Endothelial cell (in vitro differentiated cells): Measurements from ENCODE around the gene GAL3ST3. TPM values are rescaled to one million over a fixed set of nuclear protein-coding genes. Genes with fewer than 3 reads are reported as not detected.

Source experiments
- DNase-seq: peaks from one replicate; pipeline ENCODE4 v3.0.0; 2021; ENCODE audit warnings: low spot score
- H3K27ac Mint-ChIP-seq: one replicate; pipeline ENCODE4 v1.8.0; 2021; ENCODE audit warnings: mixed read lengths, inconsistent platforms; ENCODE audit not compliant: unreplicated experiment
- H3K27me3 Mint-ChIP-seq: one replicate; pipeline ENCODE4 v1.8.0; 2021; ENCODE audit warnings: mild to moderate bottlenecking, moderate library complexity, mixed read lengths, inconsistent platforms; ENCODE audit not compliant: unreplicated experiment
- H3K36me3 Mint-ChIP-seq: one replicate; pipeline ENCODE4 v1.8.0; 2021; ENCODE audit warnings: mild to moderate bottlenecking, low read depth, mixed read lengths, inconsistent platforms; ENCODE audit not compliant: unreplicated experiment
- H3K4me1 Mint-ChIP-seq: one replicate; pipeline ENCODE4 v1.8.0; 2021; ENCODE audit warnings: mild to moderate bottlenecking, mixed read lengths, inconsistent platforms; ENCODE audit not compliant: unreplicated experiment
- H3K4me3 Mint-ChIP-seq: one replicate; pipeline ENCODE4 v1.8.0; 2021; ENCODE audit warnings: mild to moderate bottlenecking, mixed read lengths, inconsistent platforms; ENCODE audit not compliant: unreplicated experiment
- H3K9me3 Mint-ChIP-seq: one replicate; pipeline ENCODE4 v1.8.0; 2021; ENCODE audit warnings: mixed read lengths, inconsistent platforms; ENCODE audit not compliant: unreplicated experiment
- total RNA-seq: library from RNA; stranded (reverse); fragmentation: NEBNext Ultra II Directional; extraction: Animal tissue kit (Norgen Biotek cat#: 25700); gene quantifications from one replicate; pipeline ENCODE4 v1.2.1, GENCODE V29; 2021; ENCODE audit not compliant: unreplicated experiment
- TF ChIP-seq, protein P1 (sequence below): fragments of 200-600 bp; sonication (generic); IDR thresholded peaks from one replicate; pipeline ENCODE4 v1.5.0; 2021; ENCODE audit warnings: antibody characterized with exemption; ENCODE audit not compliant: unreplicated experiment

The GAL3ST3 gene
- total RNA-seq, 1 donor from 2014 or later = 0.87 TPM

DNA sequence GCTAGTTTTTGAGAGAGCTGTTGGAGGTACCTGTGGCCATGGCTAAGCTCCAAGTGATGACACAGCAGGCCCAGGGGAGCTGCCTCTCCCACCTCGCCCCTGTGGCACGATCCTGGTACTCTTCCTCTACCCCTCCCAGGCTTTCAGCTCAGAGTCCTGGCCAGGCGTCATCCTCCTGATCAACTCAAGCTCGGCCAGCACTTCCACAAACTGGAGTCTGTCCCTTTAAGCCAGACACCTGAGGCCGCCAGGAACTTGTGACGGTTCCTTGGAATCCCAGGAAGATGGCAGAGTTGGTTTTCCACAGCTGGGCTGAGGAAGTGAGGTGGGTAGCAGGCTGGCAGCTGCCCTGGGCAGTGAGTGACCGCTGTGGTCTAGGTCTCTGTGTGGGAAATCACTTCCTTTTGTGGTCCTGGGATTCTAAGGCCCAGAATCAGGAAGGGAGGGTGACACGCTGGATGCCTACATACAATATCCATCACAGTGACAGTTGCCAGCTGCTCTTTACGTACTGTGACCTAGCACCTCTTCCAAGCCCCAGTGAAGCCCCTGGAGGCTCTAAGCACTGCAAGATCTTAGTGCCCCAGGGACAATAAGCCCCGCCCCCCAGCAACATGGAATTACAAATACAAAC is 40.4 kb downstream of the GAL3ST3 start:
- TF ChIP-seq, protein P1, sequence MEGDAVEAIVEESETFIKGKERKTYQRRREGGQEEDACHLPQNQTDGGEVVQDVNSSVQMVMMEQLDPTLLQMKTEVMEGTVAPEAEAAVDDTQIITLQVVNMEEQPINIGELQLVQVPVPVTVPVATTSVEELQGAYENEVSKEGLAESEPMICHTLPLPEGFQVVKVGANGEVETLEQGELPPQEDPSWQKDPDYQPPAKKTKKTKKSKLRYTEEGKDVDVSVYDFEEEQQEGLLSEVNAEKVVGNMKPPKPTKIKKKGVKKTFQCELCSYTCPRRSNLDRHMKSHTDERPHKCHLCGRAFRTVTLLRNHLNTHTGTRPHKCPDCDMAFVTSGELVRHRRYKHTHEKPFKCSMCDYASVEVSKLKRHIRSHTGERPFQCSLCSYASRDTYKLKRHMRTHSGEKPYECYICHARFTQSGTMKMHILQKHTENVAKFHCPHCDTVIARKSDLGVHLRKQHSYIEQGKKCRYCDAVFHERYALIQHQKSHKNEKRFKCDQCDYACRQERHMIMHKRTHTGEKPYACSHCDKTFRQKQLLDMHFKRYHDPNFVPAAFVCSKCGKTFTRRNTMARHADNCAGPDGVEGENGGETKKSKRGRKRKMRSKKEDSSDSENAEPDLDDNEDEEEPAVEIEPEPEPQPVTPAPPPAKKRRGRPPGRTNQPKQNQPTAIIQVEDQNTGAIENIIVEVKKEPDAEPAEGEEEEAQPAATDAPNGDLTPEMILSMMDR = no peak
- H3K4me3 Mint-ChIP-seq = no peak overlapping the region
- H3K36me3 Mint-ChIP-seq = no peaks in the 10 kb centered on the region
- peaks cover 12% of the 10 kb centered on the region for H3K4me1 Mint-ChIP-seq
- no peaks in the 10 kb centered on the region for H3K9me3 Mint-ChIP-seq
- H3K27ac Mint-ChIP-seq = no peak overlapping the region
- peaks cover 11% of the 10 kb centered on the region for H3K27me3 Mint-ChIP-seq
- DNase-seq = no peak

DNA sequence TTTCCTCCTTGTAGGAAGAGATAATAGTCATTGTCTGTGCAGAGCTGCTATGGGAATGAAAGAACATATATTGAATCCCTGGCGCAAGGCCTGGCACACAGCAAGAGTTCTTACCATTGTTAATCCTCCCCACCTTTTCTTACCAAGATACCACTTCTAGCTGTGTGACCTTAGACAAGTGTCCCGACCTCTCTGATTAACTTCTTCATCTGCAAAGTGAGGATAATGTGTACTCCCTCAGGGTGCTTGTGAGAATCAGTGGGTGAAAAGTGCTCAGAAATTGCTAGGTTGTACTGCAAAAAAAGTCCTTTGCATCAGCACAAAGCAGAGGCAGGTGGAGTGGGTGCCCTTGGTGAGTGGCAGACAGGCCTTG is 40.9 kb downstream of the GAL3ST3 start:
- Mint-ChIP-seq H3K27ac (no peak overlapping the region), H3K4me1 (peaks cover 17% of the 10 kb centered on the region), H3K4me3 (no peak overlapping the region), H3K9me3 (no peaks in the 10 kb centered on the region), H3K36me3 (no peaks in the 10 kb centered on the region), H3K27me3 (peaks cover 15% of the 10 kb centered on the region)
- TF ChIP-seq, protein P1 = no peak
- no peak for DNase-seq

DNA sequence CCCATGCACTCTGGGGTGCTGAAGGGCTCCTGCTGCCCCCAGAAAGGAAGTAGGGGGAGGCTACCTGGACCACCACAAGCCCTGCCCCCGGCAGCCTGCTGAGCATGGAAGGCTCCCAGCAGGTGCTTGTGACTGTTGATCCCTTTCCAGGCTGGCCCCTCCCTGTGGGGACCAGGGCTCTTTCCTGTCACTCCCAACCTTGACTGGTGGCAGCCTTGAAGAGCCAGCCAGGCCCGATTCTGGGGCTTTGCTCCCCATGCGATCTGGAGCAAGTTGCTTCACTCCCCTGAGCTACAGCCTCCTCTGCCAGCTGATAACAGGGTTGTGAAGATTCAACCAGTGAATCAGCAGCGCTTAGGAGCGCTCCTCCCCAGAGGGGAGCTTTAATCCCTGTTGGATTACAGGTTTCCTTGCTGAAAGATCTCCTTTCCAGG is 41.7 kb downstream of the GAL3ST3 start:
- no peak overlapping the region for H3K27ac Mint-ChIP-seq
- H3K4me1 Mint-ChIP-seq = peaks cover 21% of the 10 kb centered on the region
- peaks cover 15% of the 10 kb centered on the region for H3K27me3 Mint-ChIP-seq
- H3K4me3 Mint-ChIP-seq = no peak overlapping the region
- DNase-seq = no peak
- TF ChIP-seq, protein P1 = no peak
- H3K9me3 Mint-ChIP-seq = no peaks in the 10 kb centered on the region
- H3K36me3 Mint-ChIP-seq = no peaks in the 10 kb centered on the region

DNA sequence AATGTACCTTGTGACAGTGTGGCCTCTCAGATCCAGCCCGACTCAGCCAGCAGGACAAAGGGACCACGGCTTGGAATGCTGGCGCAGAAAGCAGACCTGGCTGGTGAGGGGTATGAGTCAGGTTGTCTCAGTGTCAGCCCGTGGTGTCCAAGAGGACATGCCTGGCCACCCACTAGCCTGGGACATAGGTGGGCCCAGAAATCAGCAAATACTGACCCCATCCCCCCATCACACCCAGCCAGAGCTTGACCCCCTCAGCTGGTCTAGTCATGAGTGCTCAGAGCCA is 42.1 kb downstream of the GAL3ST3 start:
- Mint-ChIP-seq H3K4me1 (peaks cover 23% of the 10 kb centered on the region), H3K27me3 (peaks cover 18% of the 10 kb centered on the region), H3K27ac (no peak overlapping the region), H3K9me3 (no peaks in the 10 kb centered on the region), H3K36me3 (no peaks in the 10 kb centered on the region), H3K4me3 (no peak overlapping the region)
- TF ChIP-seq, protein P1 = no peak
- DNase-seq = no peak

DNA sequence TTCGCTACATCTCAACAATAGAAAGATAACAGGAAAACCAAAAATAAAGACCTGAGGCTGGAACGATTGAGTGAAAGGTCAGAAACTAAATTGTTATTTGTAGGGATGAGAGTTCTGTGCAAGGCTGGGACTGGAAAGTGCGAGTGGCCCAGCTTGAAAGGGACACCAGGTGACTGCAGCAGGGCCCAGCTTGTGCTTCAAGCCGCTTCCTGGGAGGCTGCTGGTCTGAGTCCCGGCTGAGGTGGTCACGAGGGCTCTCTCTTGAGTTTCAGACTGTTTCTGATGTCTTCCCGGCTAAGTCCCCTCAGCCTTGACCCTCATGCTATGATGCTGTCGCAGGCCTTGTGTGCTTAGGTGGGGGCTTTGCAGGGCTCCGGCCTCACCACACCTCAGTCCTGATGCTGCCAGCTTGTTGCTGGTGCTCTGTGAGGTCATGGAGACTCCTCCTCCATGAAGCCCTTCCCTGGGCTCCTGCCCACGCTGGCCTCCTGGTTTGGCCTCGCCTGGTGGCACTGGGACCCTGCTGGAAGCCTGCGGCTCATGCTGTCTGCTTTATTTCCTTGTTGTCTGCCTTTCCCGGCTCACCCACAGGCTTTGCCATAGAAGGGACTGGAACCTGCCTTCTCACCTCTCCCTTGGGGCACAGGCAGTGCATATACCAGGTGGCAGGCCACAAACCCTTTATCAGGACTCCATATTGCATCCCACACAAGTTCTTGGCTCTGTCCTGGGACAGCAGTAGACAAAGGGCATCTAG is 42.6 kb downstream of the GAL3ST3 start:
- TF ChIP-seq, protein P1 = no peak
- H3K4me3 Mint-ChIP-seq = no peak overlapping the region
- peaks cover 23% of the 10 kb centered on the region for H3K27me3 Mint-ChIP-seq
- DNase-seq = no peak
- H3K9me3 Mint-ChIP-seq = no peaks in the 10 kb centered on the region
- H3K27ac Mint-ChIP-seq = no peak overlapping the region
- no peaks in the 10 kb centered on the region for H3K36me3 Mint-ChIP-seq
- peaks cover 28% of the 10 kb centered on the region for H3K4me1 Mint-ChIP-seq
